ENCODE measurements around the gene ACAN. TPM values are rescaled to one million over a fixed set of nuclear protein-coding genes. Genes with fewer than 3 reads are reported as not detected.

ACAN gene
- total RNA-seq, 1 experiment from 2014 or later: 0.96 TPM

- no peak for DNase-seq (ENCODE audit: low read depth)
Measured at GRCh38 chr15:88877415-88877814, 74.2 kb downstream of the ACAN start.

GRCh38 chr15:88877906-88878305, 74.7 kb downstream of the ACAN start:
- no peak for DNase-seq (ENCODE audit: low read depth)

- peak; percentile 44 for DNase-seq (ENCODE audit: low read depth)
Measured at GRCh38 chr15:88878720-88879184, 75.5 kb downstream of the ACAN start.

GRCh38 chr15:88880944-88881740, 77.9 kb downstream of the ACAN start:
- DNase-seq (ENCODE audit: low read depth): no peak

- DNase-seq (ENCODE audit: low read depth): no peak
Measured at GRCh38 chr15:88881775-88882174, 78.5 kb downstream of the ACAN start.

GRCh38 chr15:88882785-88883184, 79.5 kb downstream of the ACAN start:
- peak; percentile 72 for DNase-seq (ENCODE audit: low read depth)

- no peak for DNase-seq (ENCODE audit: low read depth)
Measured at GRCh38 chr15:88887068-88887580, 83.9 kb downstream of the ACAN start.

GRCh38 chr15:88888719-88889118, 85.5 kb downstream of the ACAN start:
- DNase-seq (ENCODE audit: low read depth): no peak

- DNase-seq (ENCODE audit: low read depth): peak; percentile 84
Measured at GRCh38 chr15:88890495-88890894, 87.3 kb downstream of the ACAN start.

GRCh38 chr15:88891540-88892254, 88.5 kb downstream of the ACAN start:
- DNase-seq (ENCODE audit: low read depth): no peak

- no peak for DNase-seq (ENCODE audit: low read depth)
Measured at GRCh38 chr15:88894348-88894818, 91.1 kb downstream of the ACAN start.

- DNase-seq (ENCODE audit: low read depth): peak; percentile 68
Measured at GRCh38 chr15:88894819-88895767, 91.9 kb downstream of the ACAN start, which contains the start of gene HAPLN3. TSS of gene HAPLN3 (minus strand) at chr15:88895544. CDS start at chr15:88887298, 8,246 bp downstream.

GRCh38 chr15:88896333-88897033, 93.2 kb downstream of the ACAN start:
- DNase-seq (ENCODE audit: low read depth): no peak

GRCh38 chr15:88897142-88897455, 93.9 kb downstream of the ACAN start:
- DNase-seq (ENCODE audit: low read depth): no peak

- peak; percentile 88 for DNase-seq (ENCODE audit: low read depth)
Measured at GRCh38 chr15:88897456-88898194, 94.4 kb downstream of the ACAN start.

GRCh38 chr15:88898736-88899135, 95.5 kb downstream of the ACAN start:
- no peak for DNase-seq (ENCODE audit: low read depth)

GRCh38 chr15:88899251-88899650, 96.0 kb downstream of the ACAN start:
- DNase-seq (ENCODE audit: low read depth): no peak

- peak; percentile 69 for DNase-seq (ENCODE audit: low read depth)
Measured at GRCh38 chr15:88900309-88900981, 97.2 kb downstream of the ACAN start.

- DNase-seq (ENCODE audit: low read depth): no peak
Measured at GRCh38 chr15:88900982-88901418, 97.8 kb downstream of the ACAN start.

Data from RPMI7951 (cell line).